Activated effector memory CD4-positive, alpha-beta T cell treated with anti-CD3 and anti-CD28 coated beads, Interleukin-2, amount 50 U/mL, for 16 hours (primary cell): ENCODE results near the gene TNS3.
"Not testable (repeated sequence)": the region's sequence is repeated elsewhere in the genome, so short reads cannot be mapped to it uniquely, and the experiment has no call there.

ENCODE experiments used
- DNase-seq: peaks from one replicate; pipeline ENCODE4 v3.0.0-alpha.2; 2020

Gene TNS3

DNA sequence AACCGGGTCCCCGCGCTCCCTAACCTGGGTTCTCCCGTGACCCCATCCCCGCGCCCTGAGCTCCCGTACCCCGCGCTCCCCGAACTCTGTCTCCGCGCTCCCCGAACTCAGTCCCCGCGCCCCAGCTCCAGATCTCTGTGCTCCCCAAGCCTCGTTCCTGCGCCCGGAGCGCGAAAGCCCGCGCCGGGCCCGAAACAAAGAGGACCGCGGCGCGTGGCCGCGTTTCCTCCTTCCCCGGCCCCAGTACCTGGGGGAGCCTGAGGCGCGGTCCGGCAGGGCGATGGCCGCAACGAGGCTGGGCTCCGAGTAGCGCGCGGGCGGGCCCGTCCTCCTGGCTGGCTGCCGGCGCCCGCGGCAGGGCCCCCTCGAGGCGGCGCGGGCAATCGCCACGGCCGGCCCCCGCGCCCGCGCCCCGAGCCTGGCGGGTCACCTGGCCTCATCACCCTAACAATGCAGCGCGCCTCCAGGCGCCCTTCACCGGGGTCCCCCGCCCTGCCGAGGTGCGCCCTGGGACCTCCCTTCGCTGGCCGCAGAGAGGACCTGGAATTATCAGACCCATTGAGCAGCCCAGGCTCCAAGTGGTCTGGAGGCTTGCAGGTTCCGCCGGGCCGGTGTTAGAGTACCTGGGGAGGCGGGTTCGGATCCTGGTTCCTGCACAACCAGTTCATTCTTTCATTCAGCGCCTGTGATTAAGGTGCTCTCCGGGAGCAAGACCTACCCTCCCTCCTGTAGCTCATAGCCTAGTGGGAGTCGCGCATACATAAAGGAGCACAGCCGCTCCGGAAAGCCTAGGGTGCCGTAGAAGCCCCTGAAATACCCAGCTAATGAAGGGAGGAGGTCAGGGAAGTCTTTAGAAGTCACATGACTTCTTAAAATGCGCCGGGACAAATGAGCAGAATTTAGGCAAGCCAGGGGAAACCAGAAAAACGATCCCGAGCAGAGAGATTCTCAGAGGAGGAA is at the start of gene TNS3:
TSS of gene TNS3 (minus strand) at position 308 of the 960 bp plus-strand sequence. CDS start 142,475 bp downstream, outside the sequence.
- DNase-seq: no peak

DNA sequence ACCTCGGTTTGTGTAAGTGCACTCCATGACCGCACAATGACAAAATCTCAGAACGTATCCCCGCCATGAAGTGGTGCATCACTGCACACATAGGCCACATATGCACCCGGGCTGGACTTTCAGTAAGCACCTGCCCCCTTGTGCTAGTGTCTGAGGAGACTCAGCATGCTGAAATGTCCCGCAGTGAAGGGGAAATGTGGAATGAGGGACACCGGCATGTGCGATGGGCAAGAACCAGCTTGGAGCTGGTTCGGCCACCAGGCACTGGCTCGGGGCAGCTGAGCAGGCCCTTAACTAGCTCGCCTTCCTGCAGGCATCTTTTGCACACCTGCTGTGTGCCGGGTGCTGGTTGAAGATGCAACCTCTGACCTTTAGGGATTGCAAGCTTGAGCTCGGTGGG is 49.8 kb upstream of the TNS3 start:
- no peak for DNase-seq

DNA sequence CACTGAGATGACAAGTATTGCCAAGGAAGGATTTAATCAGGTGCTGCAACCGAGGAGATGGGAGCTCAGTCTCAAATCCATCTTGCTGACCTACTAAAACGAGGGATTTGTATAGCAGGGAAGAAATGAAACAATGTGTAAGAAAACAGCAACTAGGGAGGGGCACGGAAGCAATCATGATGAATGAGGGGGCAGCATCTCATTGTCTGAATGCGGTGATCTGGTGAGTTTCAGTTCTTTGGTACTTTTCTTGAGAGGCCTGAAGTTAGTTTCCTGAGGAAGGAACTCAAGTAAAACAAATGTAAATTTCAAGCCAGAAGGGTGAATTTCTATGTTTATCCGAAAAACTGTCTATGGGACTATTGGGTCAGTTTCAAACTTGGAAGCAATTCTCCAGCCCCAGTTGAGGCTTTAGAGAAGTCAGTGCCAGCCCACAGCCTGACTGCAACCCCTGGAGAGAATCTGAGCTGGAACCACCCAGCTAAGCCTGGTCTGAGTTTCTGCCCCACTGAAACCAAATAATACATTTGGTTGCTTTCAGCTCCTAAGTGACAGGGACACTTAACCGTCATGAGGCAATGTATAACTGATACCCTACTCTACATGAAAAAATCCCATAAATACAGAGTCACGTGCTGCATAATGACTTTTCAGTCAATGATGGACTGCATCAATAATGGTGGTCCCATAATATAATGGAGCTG is 45.8 kb upstream of the TNS3 start:
- DNase-seq: no peak

DNA sequence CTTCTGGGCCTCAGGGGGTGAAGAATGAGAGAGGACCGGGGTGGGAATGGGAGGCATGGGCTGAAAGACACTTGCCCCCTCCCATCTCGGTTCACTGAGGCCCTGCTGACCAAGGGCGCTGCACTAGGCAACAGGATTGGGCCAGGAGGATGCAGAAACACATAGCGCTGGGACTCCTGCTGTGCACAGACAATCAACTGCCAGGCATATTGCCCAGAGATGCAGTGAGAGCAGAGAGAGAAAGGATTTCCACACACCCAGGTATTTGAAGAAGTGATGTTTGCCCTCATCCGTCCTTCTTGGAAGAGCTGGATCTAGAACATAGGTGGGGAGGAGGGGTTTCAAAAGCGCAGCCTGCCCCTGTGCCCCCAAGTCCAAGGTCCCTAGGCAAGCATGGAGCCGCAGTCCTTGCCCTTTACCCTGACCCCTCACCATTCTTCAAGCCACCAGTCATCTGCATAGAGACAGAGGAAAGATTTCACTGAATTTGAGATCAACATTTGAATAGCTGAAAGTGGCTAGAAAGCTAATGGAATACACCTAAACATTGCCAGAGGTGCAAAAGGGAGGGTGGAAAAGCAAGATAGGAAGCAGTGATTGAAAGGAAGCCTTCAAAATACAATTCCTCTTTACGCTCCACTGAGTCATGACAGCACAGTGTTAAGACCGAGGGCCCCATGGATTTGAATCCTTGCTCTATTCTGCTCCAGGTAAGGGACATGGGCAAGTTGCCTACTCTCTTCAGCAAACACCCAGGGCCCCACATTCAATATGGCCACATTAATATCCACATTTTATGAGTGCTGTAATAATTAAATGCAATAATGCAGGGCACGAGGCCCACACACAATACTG is 44.2 kb upstream of the TNS3 start:
- no peak for DNase-seq

DNA sequence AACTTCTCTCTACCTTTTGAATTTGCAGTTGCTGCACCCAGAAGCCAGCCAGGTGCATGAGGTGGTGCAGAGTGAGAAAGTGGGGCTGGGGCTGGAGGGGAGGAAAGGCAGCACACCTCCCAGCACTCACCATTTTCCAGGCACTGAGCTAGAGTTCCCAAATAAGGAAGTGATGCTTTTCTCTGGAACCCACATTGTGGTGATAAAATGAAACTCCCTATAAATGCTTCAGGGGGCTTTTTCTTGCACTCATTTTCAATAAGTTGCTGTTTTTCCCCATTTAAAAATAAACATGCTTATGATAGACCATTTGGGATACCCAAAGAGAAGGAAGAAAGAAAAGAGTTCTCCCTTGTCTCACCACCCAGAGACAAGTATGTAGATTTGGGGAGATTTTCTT is 42.8 kb upstream of the TNS3 start:
- DNase-seq: no peak

DNA sequence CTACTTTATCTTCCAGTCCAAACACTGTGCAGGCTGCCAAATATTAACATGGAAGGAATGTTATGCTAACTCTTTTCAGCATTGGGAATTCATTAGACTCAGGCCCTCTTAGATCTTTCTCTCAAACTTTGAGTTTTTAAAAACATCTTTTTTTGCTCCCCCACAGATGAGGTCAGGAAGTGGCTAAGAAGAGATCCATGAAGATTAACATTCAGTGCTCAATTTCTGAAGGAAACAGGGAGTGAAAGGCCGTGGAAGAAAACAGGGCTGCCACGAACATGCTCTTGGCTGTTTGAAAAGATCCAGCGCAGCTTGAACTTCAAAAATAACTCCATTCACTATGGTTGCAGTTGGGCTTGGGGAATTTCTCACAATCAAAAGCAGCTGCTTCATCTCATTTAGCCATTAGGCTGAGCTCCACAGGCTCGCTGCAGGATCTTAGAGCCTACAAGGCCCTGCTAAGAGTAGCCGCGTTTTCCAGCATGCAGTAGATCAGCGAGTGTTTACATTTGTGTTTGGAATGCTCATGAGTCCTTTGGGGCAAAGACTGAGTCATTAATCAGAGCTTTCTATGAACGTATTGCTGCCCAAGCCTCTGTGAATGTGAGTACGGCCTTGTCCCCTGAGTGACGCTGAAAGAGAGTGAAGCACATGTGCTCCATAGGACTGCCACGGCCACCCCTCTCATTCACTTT is 41.2 kb upstream of the TNS3 start:
- DNase-seq: no peak

DNA sequence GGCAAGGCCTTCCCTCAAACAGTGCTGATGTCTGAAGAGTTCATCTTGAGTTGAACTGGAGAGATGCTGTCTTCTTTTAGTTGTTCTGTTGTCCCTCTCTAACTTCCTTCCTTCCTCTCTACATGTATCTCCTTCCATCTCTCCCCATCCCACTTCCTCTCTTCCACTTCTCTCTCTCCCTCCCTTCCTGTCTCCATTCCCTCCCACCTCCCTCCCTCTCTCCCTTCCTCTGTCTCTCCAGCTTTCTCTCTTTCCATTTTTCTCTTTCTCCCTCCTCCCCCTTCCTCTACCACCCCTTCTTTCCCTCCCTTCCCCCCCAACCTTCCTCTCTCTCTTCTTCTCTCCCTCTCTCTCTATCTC is 40.7 kb upstream of the TNS3 start:
- DNase-seq: no peak

DNA sequence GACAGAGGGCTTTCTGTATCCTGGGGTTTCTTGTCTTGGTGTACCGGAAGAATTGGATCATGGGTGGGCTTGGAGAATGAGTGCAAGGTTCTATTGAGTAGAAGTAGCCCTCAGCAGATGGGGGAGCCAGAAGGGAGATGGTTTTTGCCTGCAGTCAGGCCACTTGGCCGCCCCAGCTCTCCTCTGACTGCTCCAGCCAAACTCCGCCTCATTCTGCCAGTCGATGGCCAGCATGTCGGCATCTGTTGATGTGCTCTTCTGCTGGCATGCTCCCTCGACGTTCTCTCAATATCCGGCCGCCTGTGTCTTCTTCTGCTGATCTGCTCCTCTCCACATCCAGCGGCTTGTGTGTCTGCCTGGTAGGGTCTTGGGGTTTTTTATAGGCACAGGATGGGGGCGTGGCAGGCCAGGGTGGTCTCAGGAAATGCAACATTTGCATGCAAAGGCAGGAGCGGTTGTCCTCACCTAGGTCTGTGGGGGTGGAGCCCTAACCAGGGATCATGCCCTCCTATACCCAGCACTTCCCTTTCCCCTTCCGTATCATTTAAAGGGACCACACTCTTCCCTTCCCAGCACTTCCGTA is 40.2 kb upstream of the TNS3 start:
- DNase-seq: no peak

DNA sequence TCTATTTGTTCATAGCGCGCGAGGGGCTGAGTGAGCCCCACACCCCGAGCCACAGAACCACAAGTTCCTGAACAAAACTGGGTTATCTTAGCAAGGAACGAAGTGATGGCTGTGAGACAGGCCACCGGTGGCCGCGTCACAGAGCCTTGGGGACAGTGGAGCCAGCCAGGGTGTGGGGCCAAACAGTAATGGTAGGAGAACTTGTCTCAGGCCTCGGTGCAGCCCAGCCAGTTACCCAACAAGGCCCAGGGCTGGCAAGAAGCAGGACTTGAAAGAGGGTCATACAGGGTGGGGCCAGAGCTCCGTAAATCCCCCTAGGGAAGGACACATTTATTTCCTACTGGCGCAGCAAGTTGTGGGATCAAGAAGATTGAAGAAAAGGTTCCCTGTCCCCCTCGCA is 39.4 kb upstream of the TNS3 start:
- DNase-seq: no peak

DNA sequence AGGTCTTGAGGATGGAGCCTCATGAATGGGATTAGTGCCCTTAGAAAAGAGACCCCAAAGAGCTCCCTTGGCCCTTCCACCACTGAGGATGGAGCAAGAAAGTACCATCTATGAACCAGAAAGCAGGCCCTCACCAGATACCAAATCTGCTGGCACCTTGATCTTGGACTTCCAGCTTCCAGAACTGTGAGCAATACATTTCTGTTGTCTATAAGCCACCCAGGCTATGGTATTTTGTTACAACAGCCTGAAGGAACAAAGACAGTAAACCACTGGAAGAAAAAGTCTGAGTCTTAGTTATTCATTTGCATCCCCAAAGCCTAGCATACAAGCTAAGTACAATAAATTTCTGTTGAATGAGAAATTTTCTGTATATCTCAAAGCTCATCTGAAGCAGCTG is 37.9 kb upstream of the TNS3 start:
- DNase-seq: no peak

DNA sequence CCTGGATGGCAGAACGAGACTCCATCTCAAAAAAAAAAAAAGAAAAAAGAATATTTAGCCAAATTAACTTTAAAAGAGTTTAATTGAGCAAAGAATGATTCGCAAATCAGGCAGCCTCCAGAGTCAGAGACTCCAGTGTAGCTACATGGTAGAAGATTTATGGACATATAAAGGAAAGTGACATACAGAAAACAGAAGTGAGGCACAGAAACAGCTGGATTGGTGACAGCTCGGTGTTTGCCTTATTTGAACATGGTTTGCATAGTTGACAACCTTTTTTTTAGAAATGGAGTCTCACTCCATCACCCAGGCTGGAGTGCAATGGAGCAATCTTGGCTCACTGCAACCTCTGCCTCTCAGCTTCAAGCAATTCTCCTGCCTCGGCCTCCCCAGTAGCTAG is 35.2 kb upstream of the TNS3 start:
- DNase-seq: no peak

DNA sequence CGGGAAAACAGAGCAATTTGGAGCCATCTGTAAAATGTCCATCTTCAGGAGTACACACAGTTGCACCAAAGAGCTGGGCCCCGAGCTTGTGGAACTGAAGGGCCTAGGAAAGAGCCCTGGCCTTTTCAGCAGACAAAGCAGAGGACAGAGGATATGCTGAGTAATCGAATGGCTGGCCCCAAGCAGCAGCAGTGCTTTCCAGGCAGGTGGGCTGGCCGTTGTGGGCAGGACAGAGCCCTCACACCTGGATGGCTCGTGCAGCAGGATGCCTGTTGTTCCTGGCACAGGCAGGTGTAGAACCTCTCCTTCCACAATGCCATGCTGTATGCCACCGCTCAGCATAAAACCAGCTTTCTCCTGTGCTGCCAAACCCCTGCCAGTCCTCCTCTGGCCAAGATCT is 32.5 kb upstream of the TNS3 start:
- no peak for DNase-seq

DNA sequence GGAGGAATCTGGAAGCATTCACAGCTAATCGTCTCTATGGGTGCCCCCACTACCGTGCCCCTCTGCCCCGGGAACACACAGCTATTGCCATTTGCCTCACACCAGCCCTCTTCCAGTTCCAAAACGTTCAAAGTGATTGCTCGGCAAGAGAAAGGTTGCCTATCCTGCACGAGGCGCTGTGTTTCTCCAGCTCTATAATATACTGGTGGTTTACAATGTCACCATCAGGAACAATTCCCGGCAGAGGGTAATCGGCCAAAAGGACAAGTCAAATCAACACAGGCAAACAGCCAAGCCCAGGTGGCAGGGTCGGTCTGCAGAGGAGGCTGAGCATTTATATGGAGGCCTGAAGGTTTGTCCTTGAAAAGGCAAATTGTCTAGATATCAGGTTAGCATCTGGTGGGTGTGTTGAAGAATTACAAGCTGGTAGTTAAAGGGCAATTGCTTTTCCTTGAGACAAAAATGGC is 29.2 kb upstream of the TNS3 start:
- no peak for DNase-seq

DNA sequence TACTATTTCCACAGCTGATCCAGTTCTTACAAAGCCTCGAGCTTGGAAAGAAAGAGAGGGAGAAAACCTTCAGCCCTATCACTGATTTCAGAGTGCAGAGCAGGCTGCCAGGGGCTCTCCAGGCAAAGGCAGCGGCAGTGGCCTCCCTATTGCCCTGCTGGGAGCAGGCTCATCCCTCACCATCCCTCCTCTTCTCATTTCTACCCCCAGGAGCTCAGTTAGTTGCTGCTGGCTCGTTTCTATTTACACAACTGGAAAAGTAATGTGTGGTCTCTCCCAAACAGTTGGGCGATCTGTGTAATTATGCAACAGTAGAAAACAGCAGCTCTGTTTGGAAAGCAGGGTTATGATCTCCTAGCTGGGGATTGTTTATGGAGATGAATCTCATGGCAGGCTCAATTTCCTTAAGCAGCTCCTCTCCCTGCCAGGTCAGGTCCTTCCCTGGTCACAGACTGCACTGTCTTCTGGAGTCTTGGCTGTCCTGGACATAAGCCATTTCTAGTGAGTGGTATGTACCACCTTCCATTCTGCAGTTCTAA is 28.7 kb upstream of the TNS3 start:
- DNase-seq: no peak

DNA sequence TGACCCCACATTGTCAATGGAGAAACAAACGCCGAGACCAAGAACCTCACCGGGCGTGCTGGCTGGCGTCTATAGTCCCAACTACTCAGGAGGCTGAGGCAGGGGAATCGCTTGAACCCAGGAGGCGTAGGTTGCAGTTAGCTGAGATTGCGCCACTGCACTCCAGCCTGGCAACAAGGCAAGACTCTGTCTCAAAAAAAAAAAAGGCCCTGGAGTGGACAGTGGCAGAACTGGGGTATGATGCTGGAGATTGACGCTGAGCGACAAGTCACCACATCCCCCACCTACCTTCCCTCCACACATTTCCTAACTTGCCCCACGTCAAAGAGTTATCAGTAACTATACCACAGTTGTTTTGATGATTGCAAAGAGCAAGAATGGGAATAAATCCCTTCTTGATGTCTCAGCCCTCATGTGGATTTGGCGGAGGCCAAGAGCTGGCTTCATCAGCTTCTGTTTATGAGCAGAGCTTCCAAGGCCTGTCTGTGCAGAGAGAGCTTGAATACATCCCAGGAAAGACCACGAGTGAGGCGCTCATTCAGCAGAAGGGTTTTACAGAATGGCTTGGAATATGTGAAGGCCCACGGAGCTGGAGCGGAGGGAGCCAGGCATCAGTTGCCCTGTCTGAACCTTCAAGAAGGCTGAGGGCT is 28.0 kb upstream of the TNS3 start:
- DNase-seq: no peak

DNA sequence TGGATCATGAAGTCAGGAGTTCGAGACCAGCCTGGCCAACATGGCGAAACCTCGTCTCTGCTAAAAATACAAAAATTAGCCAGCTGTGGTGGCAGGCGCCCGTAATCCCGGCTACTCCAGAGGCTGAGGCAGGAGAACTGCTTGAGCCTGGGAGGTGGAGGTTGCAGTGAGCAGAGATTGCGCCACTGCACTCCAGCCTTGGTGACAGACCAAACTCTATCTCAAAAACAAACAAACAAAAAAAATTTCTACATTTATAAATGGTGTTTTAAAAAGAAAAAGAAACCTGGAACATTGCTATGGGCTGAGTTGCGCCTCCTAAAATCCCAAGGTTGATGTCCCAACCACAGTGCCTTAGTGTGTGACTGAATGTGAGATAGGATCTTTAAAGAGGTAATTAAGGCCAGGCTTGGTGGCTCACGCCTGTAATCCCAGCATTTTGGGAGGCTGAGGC is 24.7 kb upstream of the TNS3 start:
- not testable (repeated sequence) for DNase-seq

DNA sequence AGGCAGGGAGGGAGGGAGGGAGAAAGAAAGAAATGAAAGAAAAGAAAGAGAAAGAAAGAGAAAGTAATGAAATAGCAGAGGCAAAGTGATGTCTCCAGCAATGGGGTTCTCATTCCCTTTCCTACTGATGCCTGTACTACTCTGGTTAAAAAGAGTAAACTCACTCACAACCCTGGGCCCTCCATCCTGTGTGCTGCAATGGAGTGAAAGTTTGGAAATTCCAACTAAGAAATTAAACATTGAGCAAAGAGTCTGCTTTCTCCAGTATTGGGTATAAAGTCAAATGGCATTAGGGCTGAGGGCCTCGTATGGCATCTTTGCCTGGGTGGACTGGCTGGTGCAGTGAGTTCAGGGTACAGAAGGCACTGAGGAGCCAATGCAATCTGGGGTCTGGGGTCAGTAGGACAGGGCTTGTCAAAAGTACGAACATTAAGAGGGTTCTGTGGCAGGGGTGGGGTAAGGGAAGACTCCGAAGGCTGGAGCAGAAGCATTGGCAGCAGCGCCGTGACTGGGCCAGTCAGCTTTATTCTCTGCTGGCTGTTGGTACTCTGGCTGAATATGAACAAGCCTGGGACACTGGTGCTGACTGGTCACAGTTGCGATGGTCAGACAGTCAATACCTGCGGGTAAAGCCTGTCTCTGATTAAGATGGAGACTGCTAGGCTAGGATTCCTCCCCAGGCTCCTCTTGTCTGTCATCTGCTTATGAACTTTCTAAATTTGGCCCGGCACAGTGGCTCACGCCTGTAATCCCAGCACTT is 24.1 kb upstream of the TNS3 start:
- DNase-seq: no peak

DNA sequence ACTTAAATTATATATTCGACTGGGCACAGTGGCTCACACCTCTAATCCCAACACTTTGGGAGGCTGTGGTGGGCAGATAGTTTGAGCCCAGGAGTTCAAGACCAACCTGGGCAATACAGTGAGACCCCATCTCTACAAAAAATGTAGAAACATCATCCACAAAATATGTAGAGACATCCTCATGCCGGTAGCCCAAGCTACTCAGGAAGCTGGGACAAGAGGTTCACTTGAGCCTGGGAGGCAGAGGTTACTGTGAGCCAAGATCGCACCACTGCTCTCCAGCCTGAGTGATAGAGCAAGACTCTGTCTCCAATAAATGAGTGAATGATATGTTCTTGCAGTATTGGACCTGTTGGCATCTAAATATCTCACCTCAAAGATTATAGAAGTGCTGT is 22.6 kb upstream of the TNS3 start:
- DNase-seq: no peak

DNA sequence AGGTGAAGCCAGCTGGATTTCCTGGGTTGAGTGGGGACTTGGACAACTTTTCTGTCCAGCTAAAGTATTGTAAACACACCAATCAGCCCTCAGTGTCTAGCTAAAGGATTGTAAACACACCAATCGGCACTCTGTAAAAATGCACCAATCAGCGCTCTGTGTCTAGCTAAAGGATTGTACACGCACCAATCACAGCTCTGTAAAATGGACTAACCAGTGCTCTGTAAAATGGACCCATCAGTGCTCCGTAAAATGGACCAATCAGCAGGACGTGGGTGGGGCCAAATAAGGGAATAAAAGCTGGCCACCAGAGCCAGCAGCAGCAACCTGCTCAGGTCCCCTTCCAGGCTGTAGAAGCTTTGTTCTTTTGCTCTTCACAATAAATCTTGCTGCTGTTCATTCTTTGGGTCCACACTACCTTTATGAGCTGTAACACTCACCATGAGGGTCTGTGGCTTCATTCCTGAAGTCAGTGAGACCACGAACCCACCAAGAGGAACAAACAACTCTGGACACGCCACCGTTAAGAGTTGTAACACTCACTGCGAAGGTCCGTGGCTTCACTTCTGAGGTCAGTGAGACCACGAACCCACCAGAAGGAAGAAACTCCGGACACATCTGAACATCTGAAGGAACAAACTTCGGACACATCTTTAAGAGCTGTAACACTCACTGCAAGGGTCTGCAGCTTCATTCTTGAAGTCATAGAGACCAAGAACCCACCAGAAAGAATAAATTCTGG is 21.8 kb upstream of the TNS3 start:
- not testable (repeated sequence) for DNase-seq
